Measurements from ENCODE around the gene PYCR2. TPM values are rescaled to one million over a fixed set of nuclear protein-coding genes. Genes with fewer than 3 reads are reported as not detected.

The PYCR2 gene
- total RNA-seq, 1 donor from 2014 or later: 61.6 TPM

DNA sequence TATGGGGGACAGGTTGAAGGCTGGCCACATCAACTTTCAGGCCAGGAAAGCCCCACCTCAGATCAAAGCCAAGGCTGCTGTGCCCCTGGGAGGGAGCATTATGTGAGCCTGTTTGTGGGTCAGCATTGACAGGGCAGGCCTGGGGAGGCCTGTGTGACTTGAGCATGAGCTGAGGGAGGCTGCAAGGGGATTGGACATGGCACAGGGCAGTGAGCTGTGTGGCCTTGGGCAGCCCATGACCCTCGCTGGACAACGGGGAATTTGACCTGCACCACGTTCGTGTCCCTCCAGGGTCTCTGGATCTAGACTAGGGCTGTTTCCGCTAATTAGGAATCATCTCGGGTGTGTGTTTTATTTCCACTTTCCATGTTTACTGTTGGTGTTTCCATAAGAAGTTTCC, 17.6 kb downstream of the PYCR2 start:
- no peak for DNase-seq
- intact Hi-C loops (cut with DNase I): no loop called here
- no peak overlapping the region for H3K4me3 ChIP-seq

DNA sequence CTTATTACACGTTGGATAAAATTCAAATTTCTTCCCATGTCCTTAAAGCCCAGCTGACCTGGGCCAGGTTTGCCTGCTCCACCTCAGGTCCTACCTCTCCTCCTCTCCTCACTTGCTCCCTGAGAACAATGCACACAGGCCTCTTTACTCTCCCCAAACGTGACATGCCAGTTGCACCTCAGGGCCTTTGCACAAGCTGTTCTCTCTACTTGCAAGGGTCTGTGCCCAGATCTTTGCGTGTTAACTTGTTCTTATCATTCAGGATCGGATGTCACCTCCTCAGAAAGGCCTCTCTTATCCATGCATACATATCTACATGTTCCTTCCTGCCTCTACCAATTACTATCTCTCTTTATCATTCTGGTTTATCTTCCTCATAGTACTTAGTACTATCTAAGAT, 20.4 kb downstream of the PYCR2 start:
- intact Hi-C loops (cut with DNase I): no loop called here
- DNase-seq (no peak), ATAC-seq (no peak)
- H3K36me3 ChIP-seq: no peaks in the 10 kb centered on the region
- no peaks in the 10 kb centered on the region for H3K4me1 ChIP-seq
- H3K4me3 ChIP-seq: no peak overlapping the region
- H3K27me3 ChIP-seq: no peaks in the 10 kb centered on the region
- no peaks in the 10 kb centered on the region for H3K9me3 ChIP-seq
- TF ChIP-seq, protein P1, sequence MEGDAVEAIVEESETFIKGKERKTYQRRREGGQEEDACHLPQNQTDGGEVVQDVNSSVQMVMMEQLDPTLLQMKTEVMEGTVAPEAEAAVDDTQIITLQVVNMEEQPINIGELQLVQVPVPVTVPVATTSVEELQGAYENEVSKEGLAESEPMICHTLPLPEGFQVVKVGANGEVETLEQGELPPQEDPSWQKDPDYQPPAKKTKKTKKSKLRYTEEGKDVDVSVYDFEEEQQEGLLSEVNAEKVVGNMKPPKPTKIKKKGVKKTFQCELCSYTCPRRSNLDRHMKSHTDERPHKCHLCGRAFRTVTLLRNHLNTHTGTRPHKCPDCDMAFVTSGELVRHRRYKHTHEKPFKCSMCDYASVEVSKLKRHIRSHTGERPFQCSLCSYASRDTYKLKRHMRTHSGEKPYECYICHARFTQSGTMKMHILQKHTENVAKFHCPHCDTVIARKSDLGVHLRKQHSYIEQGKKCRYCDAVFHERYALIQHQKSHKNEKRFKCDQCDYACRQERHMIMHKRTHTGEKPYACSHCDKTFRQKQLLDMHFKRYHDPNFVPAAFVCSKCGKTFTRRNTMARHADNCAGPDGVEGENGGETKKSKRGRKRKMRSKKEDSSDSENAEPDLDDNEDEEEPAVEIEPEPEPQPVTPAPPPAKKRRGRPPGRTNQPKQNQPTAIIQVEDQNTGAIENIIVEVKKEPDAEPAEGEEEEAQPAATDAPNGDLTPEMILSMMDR (IDR thresholded peaks at IDR 0.05): no peak
- H3K27ac ChIP-seq: no peak overlapping the region

More for the DNA sequence above, 17.6 kb downstream of the PYCR2 start:
- no peaks in the 10 kb centered on the region for H3K9me3 ChIP-seq
- no peak overlapping the region for H3K27ac ChIP-seq
- H3K27me3 ChIP-seq: no peaks in the 10 kb centered on the region
- H3K36me3 ChIP-seq: no peaks in the 10 kb centered on the region
- no peak for ATAC-seq
- TF ChIP-seq, protein P1 (IDR thresholded peaks at IDR 0.05): no peak
- H3K4me1 ChIP-seq: no peaks in the 10 kb centered on the region

DNA sequence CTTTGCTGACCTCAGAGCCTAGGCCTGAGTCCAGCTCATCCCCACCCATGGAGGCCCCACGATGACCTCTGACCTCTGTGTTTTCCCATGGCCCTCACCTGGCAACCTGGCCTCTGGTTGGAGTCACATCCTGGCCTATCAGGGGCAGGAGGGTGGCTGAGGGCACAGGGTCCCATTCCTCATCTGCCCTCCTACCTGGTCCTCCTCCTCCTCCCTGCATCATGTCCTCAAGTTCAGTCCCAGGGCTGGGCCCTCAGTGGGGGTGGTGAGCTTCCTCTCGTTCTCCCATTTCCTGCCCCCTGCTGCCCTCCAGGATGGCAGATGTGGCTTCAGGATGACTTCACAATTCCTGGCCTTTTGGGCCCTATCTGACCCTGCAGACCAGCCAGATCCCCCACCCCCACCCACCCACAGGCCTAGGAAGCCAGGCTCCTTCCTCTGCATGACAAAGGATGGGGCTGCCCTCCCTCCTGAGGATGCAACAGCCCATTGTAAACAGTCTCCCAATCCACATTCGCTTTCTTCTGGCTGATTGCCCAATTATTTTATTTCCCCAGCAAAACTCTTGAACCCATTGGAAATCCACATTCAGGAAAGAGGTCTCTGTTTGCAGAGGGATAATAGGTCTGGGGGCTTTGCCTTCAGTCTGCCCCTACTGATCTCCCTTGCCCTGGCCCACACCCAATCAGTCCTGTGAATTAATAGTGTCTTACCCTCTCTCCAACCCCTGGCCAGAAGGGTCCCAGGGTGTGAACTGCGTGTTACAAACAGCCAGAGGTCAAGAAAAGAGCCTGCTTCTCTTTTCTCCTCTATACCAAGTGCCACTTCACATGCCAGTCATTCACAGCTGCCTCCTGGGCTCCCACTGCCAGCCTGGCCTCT, 24.8 kb downstream of the PYCR2 start:
- H3K4me1 ChIP-seq: peaks cover 3% of the 10 kb centered on the region
- H3K36me3 ChIP-seq: no peaks in the 10 kb centered on the region
- H3K27me3 ChIP-seq: no peaks in the 10 kb centered on the region
- H3K27ac ChIP-seq: no peak overlapping the region
- TF ChIP-seq, protein P1 (IDR thresholded peaks at IDR 0.05): no peak
- intact Hi-C loops (cut with DNase I): no loop called here
- DNase-seq (no peak), ATAC-seq (no peak)
- H3K9me3 ChIP-seq: no peaks in the 10 kb centered on the region
- H3K4me3 ChIP-seq: no peak overlapping the region

DNA sequence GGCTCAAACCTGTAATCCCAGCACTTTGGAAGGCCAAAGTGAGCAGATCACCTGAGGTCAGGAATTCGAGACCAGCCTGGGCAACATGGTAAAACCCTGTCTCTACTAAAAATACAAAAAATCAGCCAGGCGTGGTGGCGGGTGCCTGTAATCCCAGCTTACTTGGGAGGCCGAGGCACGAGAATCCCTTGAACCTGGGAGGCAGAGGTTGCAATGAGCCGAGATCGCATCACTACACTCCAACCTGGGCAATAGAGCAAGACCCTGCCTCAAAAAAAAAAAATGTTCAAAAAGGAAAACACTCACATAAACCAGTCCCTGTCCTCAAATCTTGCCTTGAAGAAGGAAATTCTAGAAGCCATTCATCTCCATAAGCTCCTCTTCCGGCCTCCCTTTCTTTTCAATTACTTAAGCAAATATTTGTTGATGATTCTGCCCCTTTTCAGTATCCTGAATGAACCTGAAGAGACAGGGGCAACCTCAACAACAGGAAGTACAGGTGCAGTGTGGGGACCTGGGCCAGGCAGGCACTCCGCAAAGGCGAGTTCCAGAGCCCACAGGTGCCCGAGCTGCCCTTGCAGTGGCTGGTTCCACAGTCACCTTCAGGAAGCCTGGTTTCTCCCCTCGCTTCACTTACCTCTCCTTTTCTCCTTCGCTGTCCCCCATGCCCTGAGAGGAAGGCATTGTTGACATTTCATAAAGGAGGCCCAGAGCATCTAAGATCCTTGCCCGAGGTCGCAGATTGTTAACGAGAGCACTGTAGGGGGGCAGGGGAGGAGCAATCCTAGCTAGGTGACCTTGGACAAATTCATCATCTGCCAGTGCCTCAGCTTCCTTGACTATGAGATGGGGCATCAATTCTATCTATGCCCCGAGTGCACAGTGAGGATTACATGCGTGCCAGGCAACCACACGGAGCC, 26.2 kb downstream of the PYCR2 start:
- Histone ChIP-seq H3K27me3 (no peaks in the 10 kb centered on the region), H3K36me3 (no peaks in the 10 kb centered on the region), H3K4me1 (peaks cover 3% of the 10 kb centered on the region), H3K4me3 (no peak overlapping the region), H3K9me3 (no peaks in the 10 kb centered on the region), H3K27ac (no peak overlapping the region)
- DNase-seq (no peak), ATAC-seq (no peak)
- intact Hi-C loops (cut with DNase I): no loop called here
- TF ChIP-seq, protein P1 (IDR thresholded peaks at IDR 0.05): no peak

DNA sequence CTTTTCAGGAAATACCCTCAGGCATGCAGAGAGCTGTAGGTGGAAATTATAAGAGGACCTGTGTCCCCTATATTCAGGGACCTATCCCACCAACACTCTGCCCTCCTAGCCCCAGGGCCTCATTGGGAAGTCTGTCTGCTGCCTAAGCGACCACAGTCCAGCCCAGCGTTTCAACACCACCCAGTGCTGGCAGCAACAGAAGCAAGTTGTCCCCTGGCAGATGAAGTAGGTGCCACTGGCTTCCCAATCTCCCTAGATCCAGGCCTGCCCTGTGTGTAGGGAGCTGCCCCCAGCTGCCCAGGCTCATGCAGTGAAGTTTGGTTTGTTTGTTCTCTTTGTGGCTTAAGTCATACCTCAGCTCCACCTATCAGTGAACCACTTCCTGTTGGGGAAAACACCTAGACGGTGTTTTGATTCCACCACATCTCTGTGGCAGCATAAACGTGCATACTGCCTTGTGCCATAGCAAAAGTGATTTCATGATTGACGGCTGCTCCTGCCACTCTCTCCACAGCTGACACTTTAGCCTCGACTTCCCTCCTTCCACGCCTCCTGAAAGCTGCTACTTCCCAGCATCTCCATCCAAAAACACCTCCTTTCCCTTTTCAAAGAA, 27.0 kb downstream of the PYCR2 start:
- DNase-seq (no peak), ATAC-seq (peak; percentile 94)
- H3K27ac ChIP-seq: no peak overlapping the region
- H3K27me3 ChIP-seq: no peaks in the 10 kb centered on the region
- no peaks in the 10 kb centered on the region for H3K36me3 ChIP-seq
- intact Hi-C loops (cut with DNase I): no loop called here
- no peaks in the 10 kb centered on the region for H3K9me3 ChIP-seq
- peaks cover 3% of the 10 kb centered on the region for H3K4me1 ChIP-seq
- TF ChIP-seq, protein P1 (IDR thresholded peaks at IDR 0.05): no peak
- H3K4me3 ChIP-seq: no peak overlapping the region

All from upper lobe of right lung (tissue), 1 donor.